ENCODE data around the gene SERINC5. TPM values are rescaled to one million over a fixed set of nuclear protein-coding genes. Genes with fewer than 3 reads are reported as not detected.
A peak's percentile ranks its signal among the peaks of the same experiment; 100 is the strongest.
"Not testable (repeated sequence)": the region's sequence is repeated elsewhere in the genome, so short reads cannot be mapped to it uniquely, and the experiment has no call there.

Gene SERINC5
- 100 to 1,000 TPM; 158 to 217 TPM for total RNA-seq
- 62.3 TPM for polyA plus RNA-seq (ENCODE audit: insufficient read depth, low read depth, low replicate concordance)
- long read RNA-seq, donor 1, full-length matches to known transcripts = 22 of 39 reads
- long read RNA-seq, donor 1, partial matches to known transcripts = 17 of 39 reads
- long read RNA-seq, donor 1, other reads (novel, unspliced or antisense) = 0 of 39 reads
- long read RNA-seq, donor 2, full-length matches to known transcripts = 23 of 33 reads
- long read RNA-seq, donor 2, partial matches to known transcripts = 10 of 33 reads
- long read RNA-seq, donor 2, other reads (novel, unspliced or antisense) = 0 of 33 reads

DNA sequence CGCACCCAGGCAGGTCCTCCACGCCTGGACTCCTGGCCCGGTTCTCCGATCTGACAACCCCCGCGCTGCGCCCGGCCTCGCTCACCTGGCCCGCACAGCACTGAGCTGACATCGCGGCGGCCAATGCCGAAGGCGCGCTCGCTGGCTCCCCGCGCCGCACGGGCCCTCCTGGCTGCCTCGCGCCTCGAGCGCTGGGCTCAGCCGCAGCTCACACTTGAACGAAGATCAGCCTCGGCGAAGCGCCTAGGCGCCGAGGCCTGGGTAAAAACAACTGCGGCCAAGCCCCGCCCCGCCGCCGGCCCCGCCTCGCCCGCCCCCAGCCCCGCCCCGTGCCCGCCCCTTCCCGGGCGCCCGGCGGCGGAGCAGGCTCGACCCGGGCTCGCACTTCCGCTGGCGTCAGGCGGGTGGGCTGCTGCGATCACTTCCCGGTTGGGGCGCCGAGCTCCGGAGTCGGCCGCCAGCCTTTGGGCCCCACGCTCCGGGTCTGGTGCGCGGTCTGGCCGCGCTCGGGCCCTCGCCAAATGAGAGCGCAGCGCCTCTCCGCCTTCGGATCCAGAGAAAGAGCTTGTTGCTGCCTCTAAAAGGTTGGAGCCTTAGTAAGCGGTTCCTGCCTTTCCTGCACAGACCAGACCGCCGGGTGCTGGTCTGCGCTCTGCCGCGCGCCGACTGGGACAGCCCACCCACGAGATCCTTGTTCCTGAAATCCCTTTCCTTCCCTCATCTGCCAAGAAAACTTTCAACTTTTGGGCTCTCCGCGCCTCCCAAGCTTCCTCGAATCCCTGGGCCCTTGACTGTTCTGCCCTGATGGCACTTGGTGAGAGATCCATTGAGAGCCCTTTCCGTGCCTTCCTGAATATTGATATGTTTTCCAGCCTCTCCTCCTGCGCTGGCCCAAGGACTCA is at the start of gene SERINC5:
Gene SERINC5 (minus strand): TSS at position 238 of the 902 bp plus-strand sequence. CDS start 126 bp downstream, at position 112.
- Histone ChIP-seq H3K36me3 (ENCODE audit: low read depth, missing control alignments) (no peaks in the 10 kb centered on the region), H3K4me3 (peak within 1 kb of the TSS; percentile 88 to 91), H3K9me3 (no peaks in the 10 kb centered on the region), H3K4me1 (peaks cover 21% of the 10 kb centered on the region), H3K27me3 (no peaks in the 10 kb centered on the region), H3K27ac (peak within 1 kb of the TSS; percentile 93 to 98)
- WGBS, 2 donors = 0 to 1% methylated on average over 10 to 32 of the region's 87 CpGs
- TF ChIP-seq, protein P1, sequence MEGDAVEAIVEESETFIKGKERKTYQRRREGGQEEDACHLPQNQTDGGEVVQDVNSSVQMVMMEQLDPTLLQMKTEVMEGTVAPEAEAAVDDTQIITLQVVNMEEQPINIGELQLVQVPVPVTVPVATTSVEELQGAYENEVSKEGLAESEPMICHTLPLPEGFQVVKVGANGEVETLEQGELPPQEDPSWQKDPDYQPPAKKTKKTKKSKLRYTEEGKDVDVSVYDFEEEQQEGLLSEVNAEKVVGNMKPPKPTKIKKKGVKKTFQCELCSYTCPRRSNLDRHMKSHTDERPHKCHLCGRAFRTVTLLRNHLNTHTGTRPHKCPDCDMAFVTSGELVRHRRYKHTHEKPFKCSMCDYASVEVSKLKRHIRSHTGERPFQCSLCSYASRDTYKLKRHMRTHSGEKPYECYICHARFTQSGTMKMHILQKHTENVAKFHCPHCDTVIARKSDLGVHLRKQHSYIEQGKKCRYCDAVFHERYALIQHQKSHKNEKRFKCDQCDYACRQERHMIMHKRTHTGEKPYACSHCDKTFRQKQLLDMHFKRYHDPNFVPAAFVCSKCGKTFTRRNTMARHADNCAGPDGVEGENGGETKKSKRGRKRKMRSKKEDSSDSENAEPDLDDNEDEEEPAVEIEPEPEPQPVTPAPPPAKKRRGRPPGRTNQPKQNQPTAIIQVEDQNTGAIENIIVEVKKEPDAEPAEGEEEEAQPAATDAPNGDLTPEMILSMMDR (IDR thresholded peaks at IDR 0.05) = no peak
- TF ChIP-seq POLR2A (IDR thresholded peaks at IDR 0.05) = peak; percentile 72
- peak; percentile 88 for DNase-seq
- intact Hi-C loops (cut with DNase I; ENCODE audit: low total_unique reads) = no loop called here

DNA sequence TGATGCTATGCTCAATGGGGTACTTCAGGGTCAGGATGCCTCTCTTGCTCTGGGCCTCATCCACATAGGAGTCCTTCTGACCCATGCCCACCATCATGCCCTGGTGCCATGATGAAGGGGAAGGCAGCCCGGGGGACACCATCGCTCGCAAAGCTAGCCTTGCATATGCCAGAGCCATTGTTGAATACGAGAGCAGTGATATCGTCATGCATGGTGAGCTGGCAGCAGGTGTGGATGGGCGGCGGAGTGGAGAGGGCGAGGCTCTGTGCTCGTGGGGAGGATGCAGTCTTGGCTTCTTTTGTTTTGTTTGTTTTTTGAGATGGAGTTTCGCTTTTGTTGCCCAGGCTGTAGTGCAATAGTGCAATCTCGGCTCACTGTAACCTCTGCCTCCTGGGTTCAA is 46.8 kb upstream of the SERINC5 start:
- intact Hi-C loops (cut with DNase I; ENCODE audit: low total_unique reads) = no loop called here
- TF ChIP-seq, protein P1 (IDR thresholded peaks at IDR 0.05) = no peak
- no peak for DNase-seq

DNA sequence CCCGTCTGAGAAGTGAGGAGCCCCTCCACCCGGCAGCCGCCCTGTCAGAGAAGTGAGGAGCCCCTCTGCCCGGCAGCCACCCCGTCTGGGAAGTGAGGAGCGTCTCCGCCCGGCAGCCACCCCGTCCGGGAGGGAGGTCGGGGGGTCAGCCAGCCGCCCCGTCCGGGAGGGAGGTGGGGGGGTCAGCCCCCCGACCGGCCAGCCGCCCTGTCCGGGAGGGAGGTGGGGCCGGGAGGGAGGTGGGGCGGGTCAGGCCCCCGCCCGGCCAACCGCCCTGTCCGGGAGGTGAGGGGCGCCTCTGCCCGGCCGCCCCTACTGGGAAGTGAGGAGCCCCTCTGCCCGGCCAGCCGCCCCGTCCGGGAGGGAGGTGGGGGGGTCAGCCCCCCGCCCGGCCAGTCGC is 45.5 kb upstream of the SERINC5 start:
- DNase-seq; H3K27me3 ChIP-seq; H3K4me3 ChIP-seq; H3K4me1 ChIP-seq; H3K27ac ChIP-seq; H3K9me3 ChIP-seq; intact Hi-C loops (cut with DNase I; ENCODE audit: low total_unique reads); H3K36me3 ChIP-seq (ENCODE audit: low read depth, missing control alignments): not testable (repeated sequence)
- no CpG with 5 or more reads among the region's 34 CpGs for WGBS, 2 donors

More for the DNA sequence above, 46.8 kb upstream of the SERINC5 start:
- Histone ChIP-seq H3K4me3 (no peak overlapping the region), H3K27ac (no peak overlapping the region), H3K9me3 (no peaks in the 10 kb centered on the region), H3K4me1 (no peaks in the 10 kb centered on the region), H3K36me3 (ENCODE audit: low read depth, missing control alignments) (no peaks in the 10 kb centered on the region), H3K27me3 (no peaks in the 10 kb centered on the region)
- 95 to 98% methylated on average over 10 to 11 of the region's 11 CpGs for WGBS, 2 donors

DNA sequence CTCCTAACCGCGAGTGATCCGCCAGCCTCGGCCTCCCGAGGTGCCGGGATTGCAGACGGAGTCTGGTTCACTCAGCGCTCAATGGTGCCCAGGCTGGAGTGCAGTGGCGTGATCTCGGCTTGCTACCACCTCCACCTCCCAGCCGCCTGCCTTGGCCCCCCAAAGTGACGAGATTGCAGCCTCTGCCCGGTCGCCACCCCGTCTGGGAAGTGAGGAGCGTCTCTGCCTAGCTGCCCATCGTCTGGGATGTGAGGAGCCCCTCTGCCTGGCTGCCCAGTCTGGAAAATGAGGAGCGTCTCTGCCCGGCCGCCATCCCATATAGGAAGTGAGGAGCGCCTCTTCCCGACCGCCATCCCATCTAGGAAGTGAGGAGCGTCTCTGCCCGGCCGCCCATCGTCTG is 44.9 kb upstream of the SERINC5 start:
- WGBS, 2 donors = 68 to 84% methylated on average over 10 to 22 of the region's 27 CpGs
- H3K4me1 ChIP-seq; H3K27ac ChIP-seq; H3K4me3 ChIP-seq; intact Hi-C loops (cut with DNase I; ENCODE audit: low total_unique reads); H3K27me3 ChIP-seq; H3K36me3 ChIP-seq (ENCODE audit: low read depth, missing control alignments); DNase-seq; H3K9me3 ChIP-seq: not testable (repeated sequence)

DNA sequence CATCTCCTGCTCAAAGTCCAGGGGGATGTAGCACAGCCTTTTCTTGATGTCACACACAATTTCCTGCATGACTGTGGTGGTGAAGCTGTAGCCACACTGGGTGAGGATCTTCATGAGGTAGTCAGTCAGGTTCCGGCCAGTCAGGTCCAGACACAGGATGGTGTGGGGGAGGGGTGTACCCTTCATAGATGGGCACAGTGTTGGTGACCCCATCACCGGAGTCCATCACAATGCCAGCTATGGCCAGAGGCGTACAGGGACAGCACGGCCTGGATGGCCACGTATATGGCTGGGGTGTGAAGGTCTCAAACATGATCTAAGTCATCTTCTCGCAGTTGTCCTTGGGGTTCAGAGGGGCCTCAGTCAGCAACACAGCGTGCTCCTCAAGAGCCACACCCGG is 44.3 kb upstream of the SERINC5 start:
- Histone ChIP-seq H3K36me3 (ENCODE audit: low read depth, missing control alignments) (no peaks in the 10 kb centered on the region), H3K9me3 (no peaks in the 10 kb centered on the region), H3K27me3 (no peaks in the 10 kb centered on the region), H3K27ac (no peak overlapping the region), H3K4me3 (no peak overlapping the region), H3K4me1 (no peaks in the 10 kb centered on the region)
- 46 to 69% methylated on average over 4 to 8 of the region's 8 CpGs for WGBS, 2 donors
- TF ChIP-seq, protein P1 (IDR thresholded peaks at IDR 0.05) = no peak
- no peak for TF ChIP-seq POLR2A (IDR thresholded peaks at IDR 0.05)
- DNase-seq = no peak
- intact Hi-C loops (cut with DNase I; ENCODE audit: low total_unique reads) = no loop called here

All from testis (tissue), 5 donors.